ENCODE results near the gene CSPG4. TPM values are rescaled to one million over a fixed set of nuclear protein-coding genes. Genes with fewer than 3 reads are reported as not detected.

Gene CSPG4
- total RNA-seq, 1 experiment from 2014 or later = 2.0 TPM

GRCh38 chr15:75639709-75640482, 72.8 kb downstream of the CSPG4 start, which contains the start of gene IMP3:
Gene IMP3 (minus strand): TSS chr15:75640224. CDS start chr15:75640168, 56 bp downstream.
- Histone ChIP-seq H2BK120ac (ENCODE audit: low read depth, low read length, poor library complexity, severe bottlenecking) (no peak within 1 kb of the TSS), H3K9me3 (ENCODE audit: control insufficient read depth, low read depth, low read length) (no peaks in the 10 kb centered on the region), H3K4me1 (ENCODE audit: insufficient read depth, low read length) (no peaks in the 10 kb centered on the region), H2BK5ac (ENCODE audit: insufficient read length, low read length) (peak within 1 kb of the TSS; percentile 79), H3K4me2 (ENCODE audit: insufficient read depth, insufficient read length, low read length) (peak within 1 kb of the TSS; percentile 98), H4K5ac (ENCODE audit: insufficient read length, low read depth, low read length) (peak within 1 kb of the TSS; percentile 92), H3K4ac (ENCODE audit: low read depth, low read length) (peak within 1 kb of the TSS; percentile 82), H3K23me2 (ENCODE audit: insufficient read length, low read depth, low read length, poor library complexity, severe bottlenecking) (peaks cover 15% of the 10 kb centered on the region), H2BK15ac (ENCODE audit: low read depth, low read length) (no peak within 1 kb of the TSS), H2AFZ (ENCODE audit: low read length) (no peak within 1 kb of the TSS), H3K56ac (ENCODE audit: insufficient read length, low read depth, low read length) (no peak within 1 kb of the TSS), H3K27me3 (ENCODE audit: insufficient read depth, low read length) (no peaks in the 10 kb centered on the region), H2AK5ac (ENCODE audit: insufficient read length, low read length) (no peak within 1 kb of the TSS), H3T11ph (ENCODE audit: low read length) (no peak within 1 kb of the TSS), H3K9ac (ENCODE audit: extremely low read depth, insufficient read length, low read length) (peak within 1 kb of the TSS; percentile 98), H2BK20ac (ENCODE audit: low read depth, low read length, poor library complexity, severe bottlenecking) (no peak within 1 kb of the TSS), H2BK12ac (ENCODE audit: insufficient read length, low read depth, low read length) (no peak within 1 kb of the TSS), H4K8ac (replicated peaks; ENCODE audit: insufficient read length, low read depth, low read length) (no peak within 1 kb of the TSS), H4K20me1 (ENCODE audit: control insufficient read depth, insufficient read depth, insufficient read length) (no peaks in the 10 kb centered on the region), H4K91ac (ENCODE audit: insufficient read length, low read depth, low read length) (peak within 1 kb of the TSS; percentile 89), H3K14ac (ENCODE audit: insufficient read depth, low read length) (peak within 1 kb of the TSS; percentile 96), H3K18ac (ENCODE audit: insufficient read length, low read depth, low read length) (peak within 1 kb of the TSS; percentile 97), H3K79me2 (ENCODE audit: insufficient read depth, low read length) (peaks cover 20% of the 10 kb centered on the region; the same call in 1 of the 2 replicates), H3K79me1 (ENCODE audit: insufficient read depth, low read depth, low read length, poor library complexity, severe bottlenecking) (peaks cover 9% of the 10 kb centered on the region), H3K23ac (ENCODE audit: insufficient read length, low read depth, low read length) (peak within 1 kb of the TSS; percentile 56), H3K27ac (ENCODE audit: insufficient read length, low read depth, low read length) (peak within 1 kb of the TSS; percentile 82)
- DNase-seq = peak; percentile 97
- WGBS (ENCODE audit: extremely low coverage, insufficient read length, low lambda C conversion rate) = no CpG with 5 or more reads among the region's 83 CpGs
- Mint-ChIP-seq H3K9me3 (no peaks in the 10 kb centered on the region), H3K4me3 (peak within 1 kb of the TSS; percentile 92 to 93), H3K27ac (peak within 1 kb of the TSS; percentile 83 to 94 (median 91)), H3K27me3 (ENCODE audit: low read depth) (peaks cover 2% of the 10 kb centered on the region; the same call in 1 of the 2 replicates), H3K36me3 (ENCODE audit: insufficient read depth in 1 of 3, low read depth in 3 of 3) (peaks cover 0 to 10% (median 3%) of the 10 kb centered on the region in 3 experiments; a peak in 3 of 7 replicates), H3K4me1 (peaks cover 24 to 32% of the 10 kb centered on the region in 2 experiments)
- no peak for TF ChIP-seq CTCF (conservative IDR thresholded peaks at IDR 0.05)

All from H9 (cell line).